Measurements from ENCODE around the gene RAPGEF1. TPM values are rescaled to one million over a fixed set of nuclear protein-coding genes. Genes with fewer than 3 reads are reported as not detected.

RAPGEF1 gene
- total and polyA plus RNA-seq, 2 donors (not counting 3 experiments of a cell fraction or from before 2014, with no cell fraction given) = 50.0 to 124 TPM

- DNase-seq (ENCODE audit: low read depth, low spot score) = no peak
- intact Hi-C loops (cut with micrococcal nuclease) = no loop called here
- no TSS peak for BruUV-seq (replicated peaks)
- Histone ChIP-seq H3K9ac (replicated peaks; ENCODE audit: extremely low read depth, insufficient read depth, low read length) (no peak overlapping the region), H3K27ac (ENCODE audit: insufficient read depth, low read depth, low read length) (no peak overlapping the region), H3K36me3 (ENCODE audit: control insufficient read depth in 2 of 2, extremely low read depth in 1 of 2, insufficient read depth in 2 of 2, low read length in 2 of 2) (peaks cover 0 to 2% of the 10 kb centered on the region in 2 experiments), H3K4me3 (replicated peaks in 1 of 3; ENCODE audit: insufficient read depth in 1 of 3, low read depth in 1 of 3, low read length in 3 of 3) (no peak overlapping the region), H3K79me2 (ENCODE audit: control insufficient read depth, insufficient read depth, low read length) (peaks cover 98% of the 10 kb centered on the region), H2AFZ (ENCODE audit: low read depth, low read length) (no peak overlapping the region), H3K4me2 (ENCODE audit: insufficient read depth, low read length) (no peak overlapping the region), H4K20me1 (replicated peaks; ENCODE audit: control insufficient read depth, extremely low read depth, insufficient read depth, low read length) (no peaks in the 10 kb centered on the region), H3K27me3 (ENCODE audit: control insufficient read depth in 2 of 2, insufficient read depth in 2 of 2, low read length in 2 of 2) (no peaks in the 10 kb centered on the region), H3K9me1 (replicated peaks; ENCODE audit: control insufficient read depth, extremely low read depth, insufficient read depth, low read length) (peaks cover 3% of the 10 kb centered on the region), H3K4me1 (ENCODE audit: control insufficient read depth, extremely low read depth, insufficient read depth, low read length) (peaks cover 14% of the 10 kb centered on the region), H3K9me3 (replicated peaks; ENCODE audit: control insufficient read depth, insufficient read depth, low read length) (no peaks in the 10 kb centered on the region)
- ChIA-PET CTCF (no interaction called here), POLR2A (no interaction called here)
- no peak for FAIRE-seq
- dilution Hi-C loops (cut with MboI; ENCODE audit: extremely low pct_ligation_motif_present, low sequenced_read_pairs) = no loop called here
- TF ChIP-seq, protein P1, sequence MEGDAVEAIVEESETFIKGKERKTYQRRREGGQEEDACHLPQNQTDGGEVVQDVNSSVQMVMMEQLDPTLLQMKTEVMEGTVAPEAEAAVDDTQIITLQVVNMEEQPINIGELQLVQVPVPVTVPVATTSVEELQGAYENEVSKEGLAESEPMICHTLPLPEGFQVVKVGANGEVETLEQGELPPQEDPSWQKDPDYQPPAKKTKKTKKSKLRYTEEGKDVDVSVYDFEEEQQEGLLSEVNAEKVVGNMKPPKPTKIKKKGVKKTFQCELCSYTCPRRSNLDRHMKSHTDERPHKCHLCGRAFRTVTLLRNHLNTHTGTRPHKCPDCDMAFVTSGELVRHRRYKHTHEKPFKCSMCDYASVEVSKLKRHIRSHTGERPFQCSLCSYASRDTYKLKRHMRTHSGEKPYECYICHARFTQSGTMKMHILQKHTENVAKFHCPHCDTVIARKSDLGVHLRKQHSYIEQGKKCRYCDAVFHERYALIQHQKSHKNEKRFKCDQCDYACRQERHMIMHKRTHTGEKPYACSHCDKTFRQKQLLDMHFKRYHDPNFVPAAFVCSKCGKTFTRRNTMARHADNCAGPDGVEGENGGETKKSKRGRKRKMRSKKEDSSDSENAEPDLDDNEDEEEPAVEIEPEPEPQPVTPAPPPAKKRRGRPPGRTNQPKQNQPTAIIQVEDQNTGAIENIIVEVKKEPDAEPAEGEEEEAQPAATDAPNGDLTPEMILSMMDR (IDR thresholded peaks at IDR 0.05; ENCODE audit: extremely low read depth in 1 of 2, insufficient read depth in 1 of 2, low read depth in 1 of 2, low read length in 2 of 2) = no peak
- TF ChIP-seq GATA2 (IDR thresholded peaks at IDR 0.05; ENCODE audit: insufficient read depth, insufficient read length, low read depth, low read length) (no peak), FOS (IDR thresholded peaks at IDR 0.05; ENCODE audit: borderline replicate concordance, insufficient read depth, low read length) (no peak), POLR2A (IDR thresholded peaks at IDR 0.05; ENCODE audit: low read depth, low read length) (no peak), MYC (IDR thresholded peaks at IDR 0.05; ENCODE audit: low read depth, low read length) (no peak), POLR2AphosphoS5 (IDR thresholded peaks at IDR 0.05; ENCODE audit: insufficient read depth, low read depth, low read length) (no peak), JUN (IDR thresholded peaks at IDR 0.05; ENCODE audit: borderline replicate concordance, insufficient read depth, insufficient read length, low read depth) (no peak), EZH2 (IDR thresholded peaks at IDR 0.05; ENCODE audit: borderline replicate concordance, low read depth, low read length, severe bottlenecking) (no peak)
- TF ChIP-seq, protein P2, sequence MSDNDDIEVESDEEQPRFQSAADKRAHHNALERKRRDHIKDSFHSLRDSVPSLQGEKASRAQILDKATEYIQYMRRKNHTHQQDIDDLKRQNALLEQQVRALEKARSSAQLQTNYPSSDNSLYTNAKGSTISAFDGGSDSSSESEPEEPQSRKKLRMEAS (IDR thresholded peaks at IDR 0.05; ENCODE audit: insufficient read depth, insufficient read length) = no peak
Observed at GRCh38 chr9:131700765-131701435, 39.0 kb downstream of the RAPGEF1 start.
